Measurements from ENCODE around the gene PRM1.
A peak's percentile ranks its signal among the peaks of the same experiment; 100 is the strongest.

Gene PRM1

GRCh38 chr16:11240636-11241473 lies 40.3 kb downstream of the PRM1 start:
- no peaks in the 10 kb centered on the region for H3K36me3 Mint-ChIP-seq
- H3K9me3 Mint-ChIP-seq: no peaks in the 10 kb centered on the region
- no peak for DNase-seq (ENCODE audit: low spot score in 2 of 2)
- no peak for ATAC-seq (ENCODE audit: low read depth)
- H3K27ac Mint-ChIP-seq: no peak overlapping the region
- H3K4me1 Mint-ChIP-seq: no peaks in the 10 kb centered on the region
- no peaks in the 10 kb centered on the region for H3K27me3 Mint-ChIP-seq
- H3K4me3 Mint-ChIP-seq: no peak overlapping the region

DNA sequence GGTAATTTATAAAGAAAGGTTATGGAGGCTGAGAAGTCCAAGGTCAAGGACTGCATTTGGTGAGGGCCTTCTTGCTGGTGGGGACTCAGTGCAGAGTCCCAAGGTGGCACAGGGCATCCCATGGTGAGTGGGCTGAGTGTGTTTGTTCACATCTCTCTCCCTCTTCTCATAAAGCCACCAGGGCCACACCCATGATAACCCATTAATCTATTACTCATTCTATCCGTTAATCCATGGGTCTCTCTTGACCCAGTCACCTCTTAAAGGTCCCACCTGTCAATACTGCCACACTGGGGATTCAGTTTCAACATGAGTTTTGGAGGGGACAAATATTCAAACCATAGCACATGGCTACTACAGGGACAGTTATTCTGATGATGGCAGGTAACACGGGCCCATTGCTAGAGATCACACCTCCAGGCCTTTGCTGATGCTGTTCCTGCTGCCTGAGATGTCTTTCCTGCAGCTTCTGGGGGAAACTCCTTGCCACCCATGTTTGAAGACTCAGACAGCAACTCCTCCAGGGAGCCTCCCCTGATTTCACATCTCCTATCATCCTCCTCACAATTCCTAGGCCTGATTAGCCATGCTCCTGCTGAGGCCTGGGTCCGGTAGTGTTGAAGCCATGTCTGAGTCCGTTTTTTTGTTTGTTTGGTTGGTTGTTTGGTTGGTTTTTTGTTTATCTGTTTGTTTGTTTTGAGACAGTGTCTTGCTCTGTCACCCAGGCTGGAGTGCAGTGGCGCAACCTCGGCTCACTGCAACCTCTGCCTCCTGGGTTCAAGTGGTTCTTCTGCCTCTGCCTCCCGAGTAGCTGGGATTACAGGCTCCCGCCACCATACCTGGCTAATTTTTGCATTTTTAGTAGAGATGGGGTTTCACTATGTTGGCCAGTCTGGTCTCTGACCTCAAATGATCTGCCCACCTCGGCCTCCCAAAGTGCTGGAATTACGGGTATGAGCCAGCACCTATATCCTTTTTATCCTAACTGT lies 41.2 kb downstream of the PRM1 start:
- Mint-ChIP-seq H3K9me3 (no peaks in the 10 kb centered on the region), H3K36me3 (no peaks in the 10 kb centered on the region), H3K4me1 (no peaks in the 10 kb centered on the region), H3K27me3 (no peaks in the 10 kb centered on the region), H3K4me3 (no peak overlapping the region), H3K27ac (no peak overlapping the region)
- DNase-seq (ENCODE audit: low spot score in 2 of 2) (no peak), ATAC-seq (ENCODE audit: low read depth) (no peak)

DNA sequence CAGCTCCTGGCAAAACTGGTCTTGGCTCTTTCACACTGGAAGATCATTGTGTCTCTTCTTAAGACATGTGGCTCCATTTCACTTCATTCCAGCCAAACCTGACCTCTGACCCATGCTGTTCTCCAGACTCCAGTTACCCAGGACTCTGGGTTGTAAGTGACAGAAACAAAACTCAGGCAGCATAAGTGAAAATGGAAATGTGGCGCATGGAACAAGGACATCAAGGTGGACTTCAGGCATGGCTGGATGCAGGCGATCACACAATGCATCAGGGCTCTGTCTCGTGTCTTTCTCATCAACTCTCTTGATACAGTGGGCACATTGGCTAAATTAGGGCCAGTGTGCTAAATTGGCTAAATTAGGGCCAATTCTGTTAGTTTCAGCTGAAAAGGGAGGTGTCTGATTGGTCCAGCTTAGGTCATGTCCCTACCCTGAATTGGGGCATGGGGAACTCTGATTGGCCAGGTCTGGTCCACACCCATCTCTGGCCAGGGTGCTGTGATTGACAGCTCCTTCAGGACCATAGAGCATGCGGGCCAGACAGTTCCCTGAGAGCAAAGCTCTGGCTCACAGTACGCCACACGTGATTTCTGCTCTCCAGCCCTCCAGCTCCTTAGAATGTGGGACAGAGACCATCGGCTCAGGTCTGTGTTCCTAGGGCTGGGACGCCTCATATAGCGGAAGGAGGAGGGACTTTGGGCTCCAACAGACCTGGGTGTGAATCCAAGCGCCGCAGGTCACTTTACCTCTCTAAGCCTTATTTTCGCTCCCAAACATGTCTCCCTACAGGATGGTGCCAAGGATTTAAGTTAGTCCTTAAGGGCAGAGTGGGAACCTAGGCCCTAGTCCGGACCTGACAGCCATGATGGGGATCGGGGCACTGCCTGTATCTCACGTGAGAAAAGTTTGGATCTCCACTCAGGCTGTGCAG lies 42.6 kb downstream of the PRM1 start:
- Mint-ChIP-seq H3K4me3 (no peak overlapping the region), H3K27ac (no peak overlapping the region)

GRCh38 chr16:11236461-11237254 lies 44.5 kb downstream of the PRM1 start:
- Mint-ChIP-seq H3K27ac (no peak overlapping the region), H3K4me1 (peaks cover 14% of the 10 kb centered on the region), H3K36me3 (no peaks in the 10 kb centered on the region), H3K4me3 (no peak overlapping the region), H3K9me3 (no peaks in the 10 kb centered on the region), H3K27me3 (no peaks in the 10 kb centered on the region)
- ATAC-seq (ENCODE audit: low read depth) (no peak), DNase-seq (ENCODE audit: low spot score in 2 of 2) (no peak)

More for the DNA sequence above, 42.6 kb downstream of the PRM1 start:
- DNase-seq (ENCODE audit: low spot score in 2 of 2) (no peak), ATAC-seq (ENCODE audit: low read depth) (no peak)
- Mint-ChIP-seq H3K4me1 (peaks cover 2% of the 10 kb centered on the region), H3K27me3 (no peaks in the 10 kb centered on the region), H3K9me3 (no peaks in the 10 kb centered on the region), H3K36me3 (no peaks in the 10 kb centered on the region)

DNA sequence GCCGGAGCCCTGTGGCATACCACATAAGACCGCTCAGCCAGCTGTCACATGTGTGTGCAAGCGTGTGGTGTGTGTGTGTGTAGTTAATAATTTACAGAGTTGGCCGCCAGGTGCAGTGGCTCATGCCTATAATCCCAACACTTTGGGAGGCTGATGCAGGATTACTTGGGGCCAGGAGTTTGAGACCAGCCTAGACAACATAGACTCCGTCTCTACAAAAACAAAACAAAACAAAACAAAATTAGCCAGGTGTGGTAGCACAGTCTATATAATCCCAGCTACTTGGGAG lies 45.5 kb downstream of the PRM1 start:
- Mint-ChIP-seq H3K27me3 (no peaks in the 10 kb centered on the region), H3K27ac (no peak overlapping the region), H3K4me3 (no peak overlapping the region), H3K4me1 (peaks cover 14% of the 10 kb centered on the region), H3K9me3 (no peaks in the 10 kb centered on the region), H3K36me3 (no peaks in the 10 kb centered on the region)
- ATAC-seq (ENCODE audit: low read depth) (no peak), DNase-seq (ENCODE audit: low spot score in 2 of 2) (no peak)

- H3K4me3 Mint-ChIP-seq: no peak overlapping the region
- DNase-seq (ENCODE audit: low spot score in 2 of 2) (no peak), ATAC-seq (ENCODE audit: low read depth) (no peak)
- H3K27ac Mint-ChIP-seq: no peak overlapping the region
- no peaks in the 10 kb centered on the region for H3K9me3 Mint-ChIP-seq
- H3K36me3 Mint-ChIP-seq: no peaks in the 10 kb centered on the region
- no peaks in the 10 kb centered on the region for H3K27me3 Mint-ChIP-seq
- peaks cover 14% of the 10 kb centered on the region for H3K4me1 Mint-ChIP-seq
Measured at GRCh38 chr16:11234884-11235702, 46.0 kb downstream of the PRM1 start.

DNA sequence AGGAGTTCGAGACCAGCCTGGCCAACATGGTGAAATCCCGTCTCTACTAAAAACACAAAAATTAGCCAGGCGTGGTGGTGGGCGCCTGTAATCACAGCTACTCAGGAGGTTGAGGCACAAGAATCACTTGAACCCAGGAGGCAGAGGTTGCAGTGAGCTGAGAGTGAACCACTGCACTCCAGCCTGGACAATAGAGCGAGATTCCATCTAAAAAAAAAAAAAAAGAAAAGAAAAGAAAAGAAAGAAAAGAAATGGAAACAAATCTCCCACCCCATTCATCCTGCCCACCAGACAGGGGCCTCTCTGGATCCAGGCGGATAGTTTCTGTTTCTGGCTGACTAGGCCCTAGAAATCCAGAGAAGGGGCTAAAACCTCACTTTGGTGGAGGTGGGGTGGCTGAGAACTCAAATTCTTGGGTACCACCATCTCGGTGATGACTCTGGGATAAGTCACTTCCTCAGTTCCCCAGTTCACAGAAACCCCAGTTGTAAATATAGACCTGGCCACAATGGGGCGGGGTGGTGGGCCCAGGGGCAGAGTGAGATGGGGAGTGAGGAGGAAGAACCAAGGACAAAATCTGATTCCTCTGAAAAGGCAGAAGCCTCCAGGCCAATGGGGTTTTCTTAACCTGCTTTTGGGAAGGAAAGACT lies 47.3 kb downstream of the PRM1 start:
- DNase-seq (ENCODE audit: low spot score in 2 of 2): no peak
- no peaks in the 10 kb centered on the region for H3K27me3 Mint-ChIP-seq
- no peaks in the 10 kb centered on the region for H3K9me3 Mint-ChIP-seq
- no peak overlapping the region for H3K27ac Mint-ChIP-seq
- ATAC-seq (ENCODE audit: low read depth): no peak
- no peaks in the 10 kb centered on the region for H3K36me3 Mint-ChIP-seq
- peaks cover 18% of the 10 kb centered on the region for H3K4me1 Mint-ChIP-seq
- H3K4me3 Mint-ChIP-seq: no peak overlapping the region

- no peaks in the 10 kb centered on the region for H3K27me3 Mint-ChIP-seq
- H3K4me1 Mint-ChIP-seq: peaks cover 22% of the 10 kb centered on the region
- no peaks in the 10 kb centered on the region for H3K9me3 Mint-ChIP-seq
- peak overlapping the region; percentile 77 for H3K4me3 Mint-ChIP-seq
- no peaks in the 10 kb centered on the region for H3K36me3 Mint-ChIP-seq
- peak; percentile 41 to 51 for DNase-seq (ENCODE audit: low spot score in 2 of 2)
- no peak overlapping the region for H3K27ac Mint-ChIP-seq
- peak; percentile 82 for ATAC-seq (ENCODE audit: low read depth)
Measured at GRCh38 chr16:11232852-11233726, 48.0 kb downstream of the PRM1 start.

DNA sequence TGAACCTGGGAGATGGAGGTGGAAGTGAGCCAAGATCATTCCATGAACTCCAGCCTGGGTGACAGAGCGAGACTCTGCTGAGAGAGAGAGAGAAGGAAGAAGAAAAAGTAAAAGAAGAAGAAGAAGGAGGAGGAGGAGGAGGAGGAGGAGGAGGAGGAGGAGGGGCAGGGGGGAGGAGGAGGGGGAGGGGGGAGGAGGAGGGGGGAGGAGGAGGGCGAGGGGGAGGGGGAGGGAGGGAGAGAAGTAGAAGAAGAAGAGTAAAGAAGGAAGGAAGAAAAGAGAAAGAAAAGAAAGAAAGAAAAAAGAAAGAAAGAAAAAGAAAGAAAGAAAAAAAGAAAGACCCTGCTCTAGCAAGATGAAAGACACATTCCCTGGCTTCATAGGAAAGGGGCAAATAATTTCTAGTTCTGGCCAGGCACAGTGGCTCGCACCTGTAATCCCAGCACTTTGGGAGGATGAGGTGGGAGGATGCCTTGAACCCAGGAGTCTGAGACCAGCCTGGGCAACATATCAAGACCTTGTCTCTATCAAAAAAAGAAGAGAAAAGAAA lies 48.8 kb downstream of the PRM1 start:
- no peak overlapping the region for H3K27ac Mint-ChIP-seq
- no peaks in the 10 kb centered on the region for H3K9me3 Mint-ChIP-seq
- H3K27me3 Mint-ChIP-seq: no peaks in the 10 kb centered on the region
- no peaks in the 10 kb centered on the region for H3K36me3 Mint-ChIP-seq
- ATAC-seq (ENCODE audit: low read depth): no peak
- peaks cover 22% of the 10 kb centered on the region for H3K4me1 Mint-ChIP-seq
- no peak for DNase-seq (ENCODE audit: low spot score in 2 of 2)
- peak overlapping the region; percentile 77 for H3K4me3 Mint-ChIP-seq

DNA sequence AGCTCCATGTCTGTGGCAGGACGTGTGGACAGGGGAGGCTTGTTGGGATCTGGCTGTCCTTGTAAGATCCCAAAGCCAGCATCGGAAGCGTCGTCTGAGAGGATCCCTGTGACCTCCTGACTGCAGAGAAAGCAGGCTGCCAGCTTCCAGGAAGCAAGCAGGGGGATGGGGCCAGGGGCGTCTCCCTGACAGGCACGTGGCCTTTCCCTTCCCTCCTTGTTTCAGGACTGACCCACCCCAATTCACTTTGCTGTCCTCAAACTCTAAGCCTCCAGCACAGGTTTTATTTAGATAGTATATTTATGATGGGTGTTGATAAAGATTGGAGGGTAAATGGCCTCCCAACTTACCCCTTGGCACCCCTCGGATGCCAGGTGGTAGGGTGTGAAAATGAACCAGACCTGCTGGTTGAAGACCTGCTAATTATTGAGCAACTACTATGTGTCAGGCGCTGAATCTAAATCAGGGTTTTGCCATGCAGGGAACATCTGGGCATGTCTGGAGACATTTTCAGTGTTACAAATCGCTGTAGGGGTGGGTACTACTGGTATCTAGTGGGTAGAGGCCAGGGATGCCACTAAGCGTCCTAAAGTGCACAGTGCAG lies 49.7 kb downstream of the PRM1 start:
- DNase-seq (ENCODE audit: low spot score in 2 of 2) (no peak), ATAC-seq (ENCODE audit: low read depth) (no peak)
- Mint-ChIP-seq H3K9me3 (no peaks in the 10 kb centered on the region), H3K27ac (no peak overlapping the region), H3K36me3 (no peaks in the 10 kb centered on the region), H3K4me3 (no peak overlapping the region), H3K4me1 (peaks cover 22% of the 10 kb centered on the region), H3K27me3 (no peaks in the 10 kb centered on the region)

All from memory B cell (primary cell).